Activated naive CD4-positive, alpha-beta T cell treated with anti-CD3 and anti-CD28 coated beads, Interleukin-2, amount 10 ng/mL, durations not matched to agents 7 days and 5 days (primary cell): ENCODE measurements around the gene PHC3.
A peak's percentile ranks its signal among the peaks of the same experiment; 100 is the strongest.

Experiments
- CTCF ChIA-PET: fragments of 350-600 bp; sonication (Branson Sonifier 250); formaldehyde crosslinking; loops from one replicate; lab custom pipeline; 2021; ENCODE audit warnings: antibody characterized with exemption; lab: Charles Lee
- DNase-seq: peaks from one replicate; pipeline ENCODE4 v3.0.0-alpha.2; 2020
- H3K27ac Mint-ChIP-seq: one replicate; pipeline ENCODE4 v1.8.0; 2021; ENCODE audit warnings: mild to moderate bottlenecking, moderate library complexity, mixed read lengths
- H3K27me3 Mint-ChIP-seq: one replicate; pipeline ENCODE4 v1.8.0; 2021; ENCODE audit warnings: mild to moderate bottlenecking, mixed read lengths
- H3K36me3 Mint-ChIP-seq: one replicate; pipeline ENCODE4 v1.8.0; 2021; ENCODE audit warnings: mixed read lengths
- H3K4me1 Mint-ChIP-seq: one replicate; pipeline ENCODE4 v1.8.0; 2021; ENCODE audit warnings: mixed read lengths
- H3K4me3 Mint-ChIP-seq: one replicate; pipeline ENCODE4 v1.8.0; 2021; ENCODE audit warnings: mild to moderate bottlenecking, moderate library complexity, mixed read lengths
- H3K9me3 Mint-ChIP-seq: one replicate; pipeline ENCODE4 v1.8.0; 2021; ENCODE audit warnings: mixed read lengths

The PHC3 gene

DNA sequence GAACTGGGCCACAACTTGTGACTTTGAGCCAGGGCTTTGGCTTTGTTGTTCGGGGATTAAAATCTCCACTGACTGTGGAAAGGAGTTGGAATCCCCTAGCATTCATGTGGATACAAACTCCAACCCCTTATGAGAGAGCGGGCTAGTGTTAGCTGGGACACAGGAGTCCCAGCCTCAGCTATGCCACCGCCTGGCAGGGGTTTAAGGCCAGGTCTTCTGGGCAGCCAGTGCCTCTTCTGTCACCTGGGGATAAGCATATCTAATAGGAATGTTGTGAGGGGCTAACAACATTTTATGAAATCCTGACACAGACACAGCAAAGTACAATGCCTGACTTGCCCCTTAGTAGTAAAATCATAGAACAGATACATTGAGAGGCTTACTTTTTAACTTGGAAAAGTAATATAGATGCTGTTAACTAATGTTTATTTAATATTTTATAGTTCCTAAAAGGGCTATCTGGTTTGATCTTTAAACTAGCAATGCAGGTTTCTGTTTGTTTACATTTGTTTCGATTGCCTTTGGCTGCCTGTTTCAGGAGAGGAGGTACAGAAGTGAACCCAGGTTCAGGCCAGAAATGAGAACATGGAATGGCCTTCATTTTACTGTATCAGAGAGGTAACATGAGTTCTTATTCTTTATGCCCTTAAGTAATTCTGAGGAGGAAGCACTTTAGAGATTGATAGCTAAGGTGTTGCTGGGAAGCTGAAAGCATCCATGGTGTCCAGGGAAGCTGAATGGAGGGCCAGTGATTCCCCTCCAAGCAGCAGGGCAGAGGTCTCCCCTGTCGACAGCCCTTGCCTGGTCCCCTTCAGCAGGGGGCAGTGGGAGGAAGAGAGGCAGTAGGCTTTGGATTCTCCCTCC, 135.0 kb downstream of the PHC3 start:
- no peak overlapping the region for H3K4me3 Mint-ChIP-seq
- H3K27me3 Mint-ChIP-seq: no peaks in the 10 kb centered on the region
- CTCF ChIA-PET: interaction anchor here (0.5 to 1.5 kb wide), 5 partner anchors 8 to 134 kb away, joined by 3 to 5 read pairs (median 3); partner anchors contain the start of gene GPR160
- H3K9me3 Mint-ChIP-seq: no peaks in the 10 kb centered on the region
- no peak overlapping the region for H3K27ac Mint-ChIP-seq
- peaks cover 31% of the 10 kb centered on the region for H3K4me1 Mint-ChIP-seq
- DNase-seq: no peak
- peaks cover 7% of the 10 kb centered on the region for H3K36me3 Mint-ChIP-seq

DNA sequence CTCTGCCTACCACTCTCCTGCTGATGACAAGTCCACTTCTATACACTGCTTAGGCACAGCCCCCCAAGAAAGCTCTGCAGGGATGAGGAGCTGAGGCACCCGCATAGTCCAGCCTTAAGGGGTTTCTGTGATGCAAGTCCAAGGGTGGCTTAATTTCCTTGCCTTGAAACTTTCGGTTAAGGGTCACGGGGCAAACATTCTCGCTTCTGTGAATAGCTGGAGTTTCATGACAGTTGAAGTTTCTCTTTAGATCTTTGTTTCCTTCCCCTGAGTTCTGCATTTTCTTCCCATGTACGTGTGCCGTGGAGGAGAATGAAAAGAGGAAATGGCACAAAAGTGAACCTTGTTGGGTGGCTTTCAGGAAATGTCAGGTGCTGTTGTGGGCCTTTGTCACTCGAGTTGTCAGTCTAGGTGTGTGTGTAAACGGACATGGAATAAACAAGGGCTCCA, 136.7 kb downstream of the PHC3 start:
- no peak for DNase-seq
- no peaks in the 10 kb centered on the region for H3K27me3 Mint-ChIP-seq
- H3K4me1 Mint-ChIP-seq: peaks cover 33% of the 10 kb centered on the region
- peak overlapping the region; percentile 31 for H3K4me3 Mint-ChIP-seq
- CTCF ChIA-PET: interaction anchor here (1.0 to 1.3 kb wide), 2 partner anchors 9 to 53 kb away, joined by 3 to 5 read pairs; no protein-coding TSS in a partner anchor
- peak overlapping the region; percentile 86 for H3K27ac Mint-ChIP-seq
- peaks cover 14% of the 10 kb centered on the region for H3K36me3 Mint-ChIP-seq
- no peaks in the 10 kb centered on the region for H3K9me3 Mint-ChIP-seq

DNA sequence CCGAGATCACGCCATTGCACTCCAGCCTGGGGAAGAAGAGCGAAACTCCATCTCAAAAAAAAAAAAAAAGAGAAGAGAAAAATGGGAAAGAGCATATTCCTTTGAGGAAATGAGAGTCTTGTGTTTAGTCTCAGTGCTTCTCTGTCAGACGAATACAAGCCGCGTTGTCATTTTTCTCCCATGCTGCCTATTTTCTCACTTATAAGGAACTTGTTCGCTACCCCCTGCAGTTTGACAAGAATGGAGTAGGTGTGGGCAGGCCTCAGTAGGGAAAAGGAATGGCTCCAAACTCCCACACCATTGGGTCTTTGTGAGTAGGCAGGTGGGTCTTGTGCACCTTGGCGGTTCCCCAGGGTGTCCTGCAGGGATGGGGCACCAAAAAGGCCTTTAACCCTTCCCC, 137.3 kb downstream of the PHC3 start:
- H3K27me3 Mint-ChIP-seq: no peaks in the 10 kb centered on the region
- no peak for DNase-seq
- H3K27ac Mint-ChIP-seq: no peak overlapping the region
- peaks cover 14% of the 10 kb centered on the region for H3K36me3 Mint-ChIP-seq
- H3K4me3 Mint-ChIP-seq: no peak overlapping the region
- H3K9me3 Mint-ChIP-seq: no peaks in the 10 kb centered on the region
- CTCF ChIA-PET: interaction anchor here (1.0 to 1.5 kb wide), 3 partner anchors 10 to 54 kb away, joined by 3 to 5 read pairs (median 3); no protein-coding TSS in a partner anchor
- H3K4me1 Mint-ChIP-seq: peaks cover 36% of the 10 kb centered on the region

DNA sequence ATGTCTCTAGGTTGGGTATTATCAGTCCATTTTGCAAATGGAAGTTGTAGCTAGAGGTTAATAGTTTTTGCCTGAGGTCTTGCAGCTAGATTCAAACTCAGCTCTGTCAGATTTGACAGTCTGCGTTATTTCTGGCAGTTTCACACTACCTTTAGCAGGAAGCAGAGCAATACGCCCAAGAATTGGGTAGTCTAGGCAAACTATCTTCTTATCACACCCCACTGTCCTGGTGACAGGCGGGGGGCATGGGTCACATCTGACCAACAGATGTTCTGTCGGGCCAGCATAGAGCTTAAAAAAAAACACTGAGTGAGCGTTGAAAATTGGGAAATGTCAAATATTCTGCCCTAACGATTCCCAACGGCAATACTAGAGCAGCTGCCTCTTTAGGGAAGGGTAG, 138.0 kb downstream of the PHC3 start:
- peaks cover 14% of the 10 kb centered on the region for H3K36me3 Mint-ChIP-seq
- no peak for DNase-seq
- peaks cover 4% of the 10 kb centered on the region for H3K27me3 Mint-ChIP-seq
- H3K27ac Mint-ChIP-seq: peak overlapping the region; percentile 37
- CTCF ChIA-PET: interaction anchor here (0.9 to 1.5 kb wide), 3 partner anchors 10 to 23 kb away, joined by 3 to 4 read pairs (median 3); no protein-coding TSS in a partner anchor
- peaks cover 42% of the 10 kb centered on the region for H3K4me1 Mint-ChIP-seq
- H3K4me3 Mint-ChIP-seq: no peak overlapping the region
- H3K9me3 Mint-ChIP-seq: no peaks in the 10 kb centered on the region

DNA sequence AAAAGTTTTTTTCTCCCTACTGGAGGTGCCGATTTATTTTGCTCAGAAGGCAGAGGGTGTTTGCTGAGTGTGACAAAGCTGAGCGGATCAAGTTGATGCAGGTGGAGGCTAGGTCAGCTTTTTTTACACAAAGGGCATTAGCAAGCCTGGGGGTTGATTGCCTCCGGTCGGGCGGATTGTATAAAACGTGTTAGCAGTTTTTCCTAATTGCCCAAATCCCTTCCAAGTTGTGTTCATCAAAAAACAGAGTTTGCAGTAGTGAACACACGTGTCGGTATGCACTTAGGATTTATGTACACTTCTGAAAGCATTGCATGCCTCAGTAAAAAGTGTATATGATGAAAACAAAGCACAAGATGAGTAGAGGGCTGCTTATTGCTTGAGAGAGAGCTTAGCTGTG, 141.1 kb downstream of the PHC3 start:
- no peak for DNase-seq
- CTCF ChIA-PET: interaction anchor here (0.6 to 2.5 kb wide), 5 partner anchors 13 to 1546 kb away, joined by 3 to 7 read pairs (median 3); partner anchors contain the start of genes LRRC34 and LRRIQ4
- H3K27me3 Mint-ChIP-seq: peaks cover 4% of the 10 kb centered on the region
- H3K9me3 Mint-ChIP-seq: no peaks in the 10 kb centered on the region
- H3K4me1 Mint-ChIP-seq: peaks cover 45% of the 10 kb centered on the region
- no peak overlapping the region for H3K4me3 Mint-ChIP-seq
- H3K36me3 Mint-ChIP-seq: peaks cover 17% of the 10 kb centered on the region
- H3K27ac Mint-ChIP-seq: no peak overlapping the region

DNA sequence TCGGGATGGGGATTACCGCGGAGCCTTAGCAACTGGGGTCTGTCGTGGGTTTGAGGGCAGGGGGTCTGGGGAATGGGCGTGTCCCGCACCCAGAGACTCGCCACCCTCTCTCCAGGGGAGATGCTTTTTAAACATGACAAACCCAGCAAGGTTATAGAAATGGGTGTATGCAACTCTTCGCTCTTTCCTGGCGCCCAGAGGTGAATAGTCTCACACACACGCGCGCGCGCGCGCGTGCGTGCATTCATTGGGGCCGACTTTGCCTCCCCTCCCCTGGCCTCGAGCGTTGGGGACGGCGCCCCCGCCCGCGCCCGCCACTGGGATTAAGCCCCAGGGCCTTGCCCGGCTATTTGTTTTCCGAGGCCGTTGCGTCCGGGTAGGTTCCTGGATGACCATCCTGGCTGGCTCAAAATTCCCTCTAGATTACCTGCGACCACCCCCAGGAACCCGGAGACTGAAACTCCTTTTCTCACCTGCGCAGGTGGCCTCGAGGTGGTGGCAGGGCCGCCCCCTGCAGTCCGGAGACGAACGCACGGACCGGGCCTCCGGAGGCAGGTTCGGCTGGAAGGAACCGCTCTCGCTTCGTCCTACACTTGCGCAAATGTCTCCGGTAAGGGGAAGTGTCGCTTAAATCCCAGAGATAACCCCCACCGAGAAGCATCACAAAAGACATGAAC, 143.0 kb downstream of the PHC3 start:
- H3K36me3 Mint-ChIP-seq: peaks cover 16% of the 10 kb centered on the region
- peak overlapping the region; percentile 30 for H3K27ac Mint-ChIP-seq
- peak overlapping the region; percentile 86 for H3K4me3 Mint-ChIP-seq
- CTCF ChIA-PET: interaction anchor here (0.9 to 2.5 kb wide), 5 partner anchors 7 to 266 kb away, joined by 3 to 7 read pairs (median 3); no protein-coding TSS in a partner anchor
- peaks cover 4% of the 10 kb centered on the region for H3K9me3 Mint-ChIP-seq
- peak; percentile 44 for DNase-seq
- H3K27me3 Mint-ChIP-seq: peaks cover 4% of the 10 kb centered on the region
- H3K4me1 Mint-ChIP-seq: peaks cover 44% of the 10 kb centered on the region
